Mucosa of descending colon (tissue), 3 donors: ENCODE measurements around the gene OLFM1. TPM values are rescaled to one million over a fixed set of nuclear protein-coding genes. Genes with fewer than 3 reads are reported as not detected.

Source experiments
- ATAC-seq: fragments of 200-7000 bp; cut with Tn5 transposase; one replicate; pipeline ENCODE4 v1.9.1; 2020; ENCODE audit warnings: mild to moderate bottlenecking, moderate library complexity
- DNase-seq, 3 donors: peaks; one replicate each; pipeline ENCODE4 v3.0.0-alpha.2; 2020
- H3K36me3 ChIP-seq: fragments of 200-600 bp; one replicate; pipeline ENCODE4 v1.8.0; 2021; ENCODE audit warnings: low read depth, mild to moderate bottlenecking
- H3K4me1 ChIP-seq: fragments of 200-600 bp; one replicate; pipeline ENCODE4 v1.8.0; 2021; ENCODE audit warnings: low read depth, mild to moderate bottlenecking
- H3K4me3 ChIP-seq: fragments of 200-600 bp; one replicate; pipeline ENCODE4 v1.8.0; 2021; ENCODE audit warnings: mild to moderate bottlenecking
- H3K9me3 ChIP-seq: fragments of 200-600 bp; one replicate; pipeline ENCODE4 v1.8.0; 2021; ENCODE audit warnings: mild to moderate bottlenecking
- CTCF ChIP-seq: fragments of 200-600 bp; IDR thresholded peaks from one replicate; pipeline ENCODE4 v1.8.0; 2022; ENCODE audit warnings: antibody characterized with exemption, mild to moderate bottlenecking
- intact Hi-C, 2 donors: fragments of 100-400 bp; cut with DNase I in 1 of 2; cut with micrococcal nuclease in 1 of 2; formaldehyde crosslinking; loops; one replicate each; pipeline versions ENCODE4 v1.11.0 to v1.11.1; 2022; cut with DNase I, micrococcal nuclease
- long read RNA-seq, 2 donors: library from polyadenylated mRNA; unstranded; transcript quantifications; one replicate each; pipeline ENCODE4 v2.0.0, GENCODE V29; 2019 to 2021
- total RNA-seq, 3 donors: library from RNA; stranded (reverse); fragmentation: NEBNext Ultra II Directional in 2 of 3; extraction: Animal tissue kit (Norgen Biotek cat#: 25700) in 2 of 3; gene quantifications; one replicate each; pipeline versions ENCODE4 v1.2.1 to v1.2.4, GENCODE V29; 2021 to 2023
- donor health status: DM: no; HTN: no; CAD: no; lungs with moderate emphysema.
- donor health status: DM: no; HTN: no; CAD: no.
- donor health status: DM: no; HTN: yes; CAD: no.

The OLFM1 gene
- 10 to 100 TPM in 2 of 3 donors, 1 to 10 TPM in 1; 4.6 to 17.7 (median 13.9) TPM for total RNA-seq
- long read RNA-seq, donor 1, transcript OLFM1-201 (6 exons, 2,591 nt): minor isoform, 8 of 45 reads
- long read RNA-seq, donor 1, transcript OLFM1-208 (4 exons, 1,057 nt): minor isoform, 6 of 45 reads
- long read RNA-seq, donor 1, transcript OLFM1-202 (4 exons, 1,014 nt): minor isoform, 6 of 45 reads
- long read RNA-seq, donor 1, transcript OLFM1-204 (6 exons, 2,444 nt): major isoform, 19 of 45 reads
- long read RNA-seq, donor 1, partial matches to known transcripts: 1 of 45 reads
- long read RNA-seq, donor 1, other reads (novel, unspliced or antisense): 5 of 45 reads
- long read RNA-seq, donor 2, transcript OLFM1-202 (4 exons, 1,014 nt): major isoform, 6 of 7 reads
- long read RNA-seq, donor 2, partial matches to known transcripts: 0 of 7 reads
- long read RNA-seq, donor 2, other reads (novel, unspliced or antisense): 1 of 7 reads

GRCh38 chr9:135087489-135087792 lies at the start of gene OLFM1:
TSS of gene OLFM1 (plus strand) at chr9:135087668. CDS start at chr9:135087990, 322 bp downstream.
- Histone ChIP-seq H3K4me3 (no peak within 1 kb of the TSS), H3K4me1 (peaks cover 20% of the 10 kb centered on the region), H3K9me3 (no peaks in the 10 kb centered on the region), H3K36me3 (no peaks in the 10 kb centered on the region)
- peak; percentile 67 to 82 (median 69) for DNase-seq
- peak; percentile 52 for TF ChIP-seq CTCF
- peak; percentile 83 for ATAC-seq
- intact Hi-C loops: loop anchor here (5.0 to 10.0 kb wide), 3 partner anchors 255 to 325 kb away; no protein-coding TSS in a partner anchor

GRCh38 chr9:135038331-135038730 lies 49.1 kb upstream of the OLFM1 start:
- no peaks in the 10 kb centered on the region for H3K4me1 ChIP-seq
- H3K36me3 ChIP-seq: no peaks in the 10 kb centered on the region
- no peak for DNase-seq
- no peaks in the 10 kb centered on the region for H3K9me3 ChIP-seq
- no peak for TF ChIP-seq CTCF
- intact Hi-C loops: no loop called here
- no peak for ATAC-seq
- no peak overlapping the region for H3K4me3 ChIP-seq

GRCh38 chr9:135038826-135039225 lies 48.6 kb upstream of the OLFM1 start:
- H3K9me3 ChIP-seq: no peaks in the 10 kb centered on the region
- intact Hi-C loops: no loop called here
- H3K36me3 ChIP-seq: no peaks in the 10 kb centered on the region
- H3K4me3 ChIP-seq: no peak overlapping the region
- DNase-seq: no peak
- H3K4me1 ChIP-seq: no peaks in the 10 kb centered on the region
- no peak for ATAC-seq
- no peak for TF ChIP-seq CTCF

GRCh38 chr9:135039266-135039870 lies 48.1 kb upstream of the OLFM1 start:
- intact Hi-C loops: no loop called here
- ATAC-seq (no peak), DNase-seq (peak in 1 of 3 donors; percentile 27)
- H3K4me1 ChIP-seq: no peaks in the 10 kb centered on the region
- no peaks in the 10 kb centered on the region for H3K36me3 ChIP-seq
- no peak for TF ChIP-seq CTCF
- no peak overlapping the region for H3K4me3 ChIP-seq
- H3K9me3 ChIP-seq: no peaks in the 10 kb centered on the region

GRCh38 chr9:135039916-135040645 lies 47.4 kb upstream of the OLFM1 start:
- no peaks in the 10 kb centered on the region for H3K36me3 ChIP-seq
- DNase-seq (no peak), ATAC-seq (no peak)
- TF ChIP-seq CTCF: no peak
- no peaks in the 10 kb centered on the region for H3K4me1 ChIP-seq
- no peak overlapping the region for H3K4me3 ChIP-seq
- no peaks in the 10 kb centered on the region for H3K9me3 ChIP-seq
- intact Hi-C loops: no loop called here
